Body of pancreas (tissue), 4 donors: ENCODE measurements around the gene ROBO1. TPM values are rescaled to one million over a fixed set of nuclear protein-coding genes. Genes with fewer than 3 reads are reported as not detected.

Experiments
- ATAC-seq: fragments of 150-250 bp; one replicate; pipeline ENCODE4 v1.9.1; 2016
- DNase-seq, 4 donors: peaks; one replicate each; pipeline ENCODE4 v3.0.0-alpha.2; 2019
- H3K27ac ChIP-seq, 4 donors: fragments of 200-600 bp; sonication (generic); 1 replicate in 3 of 4; 2 replicates in 1 of 4; pipeline versions ENCODE4 v1.5.1 to v1.6.1; 2016 to 2019; ENCODE audit warnings: mild to moderate bottlenecking in 1 of 4, mixed read lengths in 1 of 4, moderate library complexity in 1 of 4
- H3K27me3 ChIP-seq, 2 donors: fragments of 200-600 bp; sonication (generic); one replicate each; pipeline ENCODE4 v1.6.0; 2016; ENCODE audit warnings: mild to moderate bottlenecking in 1 of 2
- H3K36me3 ChIP-seq, 2 donors: fragments of 200-600 bp; sonication (generic); replicated peaks in 1 of 2; 2 replicates each; pipeline ENCODE4 v1.5.1; 2016; ENCODE audit warnings: low read depth in 2 of 2; ENCODE audit not compliant: insufficient read depth in 1 of 2
- H3K4me1 ChIP-seq: fragments of 200-600 bp; sonication (generic); one replicate; pipeline ENCODE4 v1.6.0; 2016
- H3K4me3 ChIP-seq, 2 donors: fragments of 200-600 bp; sonication (generic); 1 replicate in 1 of 2; 2 replicates in 1 of 2; pipeline ENCODE4 v1.5.1; 2016 to 2019
- H3K9me3 ChIP-seq, 3 donors: fragments of 200-600 bp; sonication (generic); 1 replicate in 2 of 3; 2 replicates in 1 of 3; pipeline ENCODE4 v1.5.1; 2016
- CTCF ChIP-seq, 7 experiments: fragments of 450-650 bp in 4 of 7; fragments of 200-600 bp in 3 of 7; sonication (generic) in 3 of 7; IDR thresholded peaks; one replicate each; pipeline ENCODE4 v1.5.1; 2016 to 2019; ENCODE audit warnings: antibody characterized with exemption in 7 of 7
- POLR2A ChIP-seq, 3 donors: fragments of 450-650 bp; IDR thresholded peaks; one replicate each; pipeline ENCODE4 v1.6.1; 2016; ENCODE audit warnings: antibody characterized with exemption in 3 of 3, mild to moderate bottlenecking in 2 of 3
- WGBS, 2 donors: methylation state at CpG; one replicate each; pipeline ENCODE4 v1.1.5; 2017; 5-methylcytosine and 5-hydroxymethylcytosine counted together
- intact Hi-C: fragments of 100-400 bp; cut with DNase I; formaldehyde crosslinking; loops from one replicate; pipeline ENCODE4 v1.15.1; 2023
- total RNA-seq, 2 donors: library from RNA; depleted of rRNA; stranded (reverse); fragments of >200 nt; gene quantifications; one replicate each; pipeline ENCODE4 v1.1.0, GENCODE V29; 2016

ROBO1 gene
- total RNA-seq, 2 donors from 2014 or later: 3.9 to 9.9 TPM

DNA sequence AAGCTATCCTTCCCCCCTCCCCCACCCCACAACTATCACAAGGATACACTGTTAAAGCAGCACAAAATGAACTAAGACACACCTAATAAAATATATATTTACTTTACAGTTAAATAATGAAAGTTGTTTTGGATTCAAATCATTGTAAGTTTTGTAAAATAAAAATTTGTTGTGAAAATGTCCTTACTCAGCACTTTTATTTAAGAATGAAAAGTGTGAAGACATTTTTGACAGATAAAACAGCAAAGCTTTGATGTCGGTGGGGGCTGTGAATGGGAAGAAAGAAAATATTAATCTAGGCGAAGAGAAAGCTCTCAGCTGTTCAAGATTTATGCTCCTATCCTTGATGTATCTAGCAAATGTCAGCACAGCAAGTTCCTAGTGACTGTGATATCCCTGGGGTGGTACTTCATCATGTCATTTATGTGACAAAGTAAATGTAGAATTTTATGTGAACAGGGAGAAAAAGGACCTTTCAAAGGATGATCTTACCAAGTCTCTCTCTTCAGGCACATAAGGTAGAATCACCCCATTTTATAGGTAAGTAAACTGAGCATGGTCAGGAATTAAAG, 216.4 kb downstream of the ROBO1 start:
- no peak for ATAC-seq
- no peaks in the 10 kb centered on the region for H3K27me3 ChIP-seq
- no peak overlapping the region for H3K27ac ChIP-seq
- H3K4me3 ChIP-seq: no peak overlapping the region
- 44 to 63% methylated on average over 2 of the region's 2 CpGs for WGBS, 2 donors
- no peak for DNase-seq
- intact Hi-C loops: no loop called here
- H3K36me3 ChIP-seq: no peaks in the 10 kb centered on the region
- no peaks in the 10 kb centered on the region for H3K4me1 ChIP-seq
- no peak for TF ChIP-seq POLR2A (IDR thresholded peaks at IDR 0.05)
- no peak for TF ChIP-seq CTCF (IDR thresholded peaks at IDR 0.05)
- H3K9me3 ChIP-seq: no peaks in the 10 kb centered on the region

DNA sequence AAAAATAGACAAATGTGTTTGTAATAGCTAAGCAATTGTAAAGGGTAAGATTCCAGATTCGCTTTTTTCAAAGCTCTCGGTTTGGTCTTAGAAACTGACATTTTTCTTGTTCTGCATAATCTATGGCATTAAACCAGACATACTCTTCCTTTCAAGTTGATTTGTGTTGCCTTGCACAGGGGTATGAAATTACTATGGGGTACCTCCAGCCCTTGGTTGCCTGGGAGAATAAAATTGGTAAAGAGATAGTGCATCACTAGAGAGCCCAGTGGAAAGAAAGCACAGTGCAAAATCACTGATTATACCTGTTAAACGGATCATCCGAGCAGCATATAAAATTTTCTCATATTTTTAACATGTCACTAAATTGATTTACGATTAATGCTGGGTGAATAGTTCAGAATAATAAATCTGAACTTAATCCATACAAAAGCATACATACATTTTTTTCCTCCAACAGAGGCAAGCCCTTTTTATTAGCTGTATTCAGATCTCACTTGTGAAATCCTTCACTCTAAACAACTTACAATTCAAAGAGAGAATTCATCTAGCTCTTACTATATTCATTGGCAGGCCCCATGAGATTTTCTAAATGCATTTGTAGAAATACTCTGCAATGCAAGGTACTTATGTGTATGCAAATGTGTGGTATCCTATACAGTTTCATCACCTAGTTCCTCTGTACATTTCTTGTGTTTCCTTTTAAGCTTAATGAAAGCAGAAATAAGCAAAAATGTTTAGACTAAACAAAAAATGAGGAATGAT, 224.4 kb downstream of the ROBO1 start:
- no peak overlapping the region for H3K4me3 ChIP-seq
- no peaks in the 10 kb centered on the region for H3K9me3 ChIP-seq
- no peak overlapping the region for H3K27ac ChIP-seq
- no peak for DNase-seq
- no peak for TF ChIP-seq CTCF (IDR thresholded peaks at IDR 0.05)
- no peak for TF ChIP-seq POLR2A (IDR thresholded peaks at IDR 0.05)
- H3K27me3 ChIP-seq: no peaks in the 10 kb centered on the region
- H3K36me3 ChIP-seq: no peaks in the 10 kb centered on the region
- 48 to 63% methylated on average over 5 of the region's 5 CpGs for WGBS, 2 donors
- ATAC-seq: no peak
- H3K4me1 ChIP-seq: no peaks in the 10 kb centered on the region
- intact Hi-C loops: no loop called here

DNA sequence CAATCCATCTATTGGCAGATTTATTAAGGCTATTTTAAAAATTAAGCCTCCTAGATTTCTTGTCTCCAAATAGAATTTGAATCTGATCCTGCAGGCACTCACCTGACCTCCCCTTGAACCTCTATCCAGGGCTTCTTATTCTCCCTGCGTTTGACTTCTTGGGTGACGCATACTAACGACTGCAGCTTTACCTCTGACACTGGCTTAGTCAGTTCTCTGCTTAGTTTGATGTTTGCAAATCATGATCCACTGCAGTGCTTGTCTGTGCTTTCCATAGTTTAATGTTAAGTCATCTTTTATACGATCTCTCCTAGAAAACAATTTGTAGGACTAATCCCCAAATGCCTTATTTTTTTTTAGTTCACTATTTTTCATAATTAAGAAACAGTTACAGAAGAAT, 233.1 kb downstream of the ROBO1 start:
- no peaks in the 10 kb centered on the region for H3K4me1 ChIP-seq
- no peak for DNase-seq

DNA sequence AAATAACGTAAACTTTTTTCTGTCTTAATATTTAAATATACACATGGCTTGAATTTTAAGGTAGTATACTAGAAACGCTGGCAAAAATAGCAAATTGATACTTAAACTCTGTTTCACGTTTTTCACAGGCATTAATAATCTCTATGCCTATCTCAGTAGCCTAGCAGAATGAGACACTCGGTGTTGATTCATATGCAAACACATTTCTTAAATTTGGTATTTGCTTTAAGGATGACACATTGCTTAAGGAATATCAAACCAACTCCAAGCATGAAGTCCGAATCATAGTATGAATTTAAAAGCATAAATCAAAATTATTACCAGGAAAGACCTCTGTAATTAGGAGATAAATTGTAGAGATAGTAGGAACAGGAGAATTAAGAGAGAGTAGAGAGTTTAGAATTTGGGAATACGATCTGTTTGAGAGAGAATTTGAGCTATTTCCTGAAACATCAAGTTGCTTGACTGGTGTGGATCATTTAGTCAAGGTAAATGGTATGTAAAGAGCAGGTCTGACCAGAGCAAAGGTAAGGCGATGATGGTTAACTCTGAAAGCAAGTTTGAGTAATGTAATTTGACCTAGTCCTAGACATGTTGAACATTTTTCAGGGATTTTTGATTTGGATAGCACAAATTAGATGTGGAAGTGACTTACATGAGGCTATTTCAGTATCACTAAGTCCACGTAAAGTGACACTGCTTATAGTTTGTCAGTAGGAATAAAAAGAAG, 236.1 kb downstream of the ROBO1 start:
- Histone ChIP-seq H3K4me3 (no peak overlapping the region), H3K27me3 (no peaks in the 10 kb centered on the region), H3K36me3 (no peaks in the 10 kb centered on the region), H3K4me1 (no peaks in the 10 kb centered on the region), H3K27ac (no peak overlapping the region), H3K9me3 (no peaks in the 10 kb centered on the region)
- DNase-seq: no peak
- ATAC-seq: no peak
- WGBS, 2 donors: 44 to 62% methylated on average over 8 of the region's 8 CpGs
- TF ChIP-seq POLR2A (IDR thresholded peaks at IDR 0.05): no peak
- intact Hi-C loops: no loop called here

More for the DNA sequence above, 233.1 kb downstream of the ROBO1 start:
- ATAC-seq: no peak
- intact Hi-C loops: no loop called here
- Histone ChIP-seq H3K27me3 (no peaks in the 10 kb centered on the region), H3K4me3 (no peak overlapping the region), H3K36me3 (no peaks in the 10 kb centered on the region), H3K9me3 (no peaks in the 10 kb centered on the region), H3K27ac (no peak overlapping the region)
- 24 to 27% methylated on average over 4 of the region's 4 CpGs for WGBS, 2 donors
- TF ChIP-seq CTCF (IDR thresholded peaks at IDR 0.05): no peak
- TF ChIP-seq POLR2A (IDR thresholded peaks at IDR 0.05): no peak

DNA sequence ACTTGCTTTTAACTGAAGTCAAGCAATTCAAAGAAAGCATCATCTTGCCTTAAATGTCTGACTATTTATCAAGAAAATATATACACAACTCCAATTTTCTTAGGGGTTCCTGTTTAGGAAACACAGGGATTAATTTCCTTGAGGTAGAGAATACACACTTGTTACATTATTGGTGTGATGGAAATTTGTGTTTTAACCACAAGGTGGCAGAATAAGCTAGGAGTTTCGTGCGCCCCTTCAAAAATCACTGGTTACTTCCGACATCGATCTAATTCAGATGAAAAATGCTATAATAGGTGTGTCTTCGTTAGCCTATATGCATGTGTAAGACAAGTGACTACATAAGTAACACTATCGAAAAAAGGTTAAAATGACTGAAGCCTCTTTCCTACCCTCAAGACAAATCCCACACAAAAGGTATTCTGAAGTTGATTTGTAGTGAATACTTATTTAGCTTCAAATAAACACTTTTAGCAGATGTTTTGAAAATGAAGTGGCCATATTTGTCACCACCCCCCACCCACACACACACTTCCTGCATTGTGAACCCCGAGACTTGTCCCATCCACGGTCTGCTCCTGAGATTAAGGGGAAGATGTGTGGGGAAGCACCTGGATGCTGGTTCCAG, 246.5 kb downstream of the ROBO1 start:
- no peaks in the 10 kb centered on the region for H3K4me1 ChIP-seq
- no peak overlapping the region for H3K4me3 ChIP-seq
- ATAC-seq (peak; percentile 47), DNase-seq (peak in 1 of 4 donors; percentile 5)
- no peaks in the 10 kb centered on the region for H3K9me3 ChIP-seq
- intact Hi-C loops: no loop called here
- H3K27me3 ChIP-seq: no peaks in the 10 kb centered on the region
- no peak overlapping the region for H3K27ac ChIP-seq
- peak; percentile 40 to 66 (median 59) for TF ChIP-seq CTCF (IDR thresholded peaks at IDR 0.05)
- TF ChIP-seq POLR2A (IDR thresholded peaks at IDR 0.05): no peak
- no peaks in the 10 kb centered on the region for H3K36me3 ChIP-seq
- 2 to 4% methylated on average over 8 of the region's 8 CpGs for whole genome bisulfite sequencing, 2 donors
